H1 (cell line): ENCODE results near the gene RAD23B. TPM values are rescaled to one million over a fixed set of nuclear protein-coding genes. Genes with fewer than 3 reads are reported as not detected.

Experiments used
- CTCF ChIA-PET: fragments of 300-600 bp; sonication (Branson Sonifier 250); formaldehyde crosslinking; loops from one replicate; lab custom pipeline; 2021; ENCODE audit not compliant: partially characterized antibody; lab: Charles Lee
- POLR2A ChIA-PET: fragments of 300-600 bp; sonication (Branson Sonifier 250); formaldehyde crosslinking; loops from one replicate; lab custom pipeline; 2021; ENCODE audit warnings: inconsistent platforms; ENCODE audit not compliant: partially characterized antibody; lab: Charles Lee
- DNase-seq, 2 experiments: peaks; one replicate each; pipeline versions ENCODE4 v3.0.0 to v3.0.0-alpha.2; 2010 to 2022; ENCODE audit warnings: low spot score in 2 of 2, low read depth in 1 of 2, mixed read lengths in 1 of 2
- FAIRE-seq: peaks from 2 replicates; lab custom pipeline; 2011; peaks lifted over from hg19 to GRCh38; lab: Jason Lieb, UNC
- H2AFZ ChIP-seq: 2 replicates; pipeline ENCODE4 v1.8.1; 2012; ENCODE audit warnings: low read length, inconsistent platforms
- H2AK5ac ChIP-seq: 2 replicates; pipeline ENCODE4 v1.6.1; 2013; ENCODE audit warnings: low read depth, low read length
- H2BK120ac ChIP-seq: replicated peaks from 2 replicates; pipeline ENCODE3; 2013; ENCODE audit warnings: low read depth, low read length, inconsistent platforms
- H2BK12ac ChIP-seq: 2 replicates; pipeline ENCODE4 v1.6.1; 2013; ENCODE audit warnings: low read depth, low read length
- H2BK15ac ChIP-seq: 2 replicates; pipeline ENCODE4 v1.6.1; 2013; ENCODE audit warnings: low read length
- H2BK20ac ChIP-seq: 2 replicates; pipeline ENCODE4 v1.6.1; 2013; ENCODE audit warnings: low read length
- H2BK5ac ChIP-seq: 2 replicates; pipeline ENCODE4 v1.6.1; 2013; ENCODE audit warnings: low read depth, low read length
- H3K14ac ChIP-seq: 2 replicates; pipeline ENCODE4 v1.6.1; 2013; ENCODE audit warnings: inconsistent platforms; ENCODE audit not compliant: insufficient read length
- H3K18ac ChIP-seq: 2 replicates; pipeline ENCODE4 v1.6.1; 2013; ENCODE audit warnings: low read length; ENCODE audit errors: extremely low read depth
- H3K23ac ChIP-seq: 2 replicates; pipeline ENCODE4 v1.6.1; 2013; ENCODE audit warnings: inconsistent platforms; ENCODE audit not compliant: insufficient read length
- H3K23me2 ChIP-seq: 2 replicates; pipeline ENCODE4 v1.6.1; 2013; ENCODE audit warnings: low read depth, low read length
- H3K27ac ChIP-seq: 2 replicates; pipeline ENCODE4 v1.6.1; 2011; ENCODE audit warnings: low read depth, low read length, inconsistent platforms
- H3K27me3 ChIP-seq, 4 experiments: replicated peaks in 1 of 4; 1 replicate in 1 of 4; 2 replicates in 3 of 4; pipeline versions ENCODE4 v1.6.1 to v1.8.1; 2011 to 2013; ENCODE audit warnings: low read length in 3 of 4, mild to moderate bottlenecking in 3 of 4, inconsistent platforms in 2 of 4, mixed read lengths in 2 of 4, moderate library complexity in 1 of 4; ENCODE audit not compliant: control insufficient read depth in 3 of 4, insufficient read depth in 3 of 4; ENCODE audit errors: extremely low read depth in 1 of 4
- H3K36me3 ChIP-seq, 4 experiments: 2 replicates each; pipeline versions ENCODE4 v1.6.1 to v1.8.1; 2011 to 2013; ENCODE audit warnings: mild to moderate bottlenecking in 4 of 4, low read length in 3 of 4, moderate library complexity in 2 of 4, control low read depth in 1 of 4, inconsistent platforms in 1 of 4; ENCODE audit not compliant: insufficient read depth in 4 of 4, control insufficient read depth in 2 of 4
- H3K4ac ChIP-seq: replicated peaks from 2 replicates; pipeline ENCODE3; 2013; ENCODE audit warnings: low read length, low read depth, mixed read lengths, inconsistent platforms; ENCODE audit not compliant: insufficient read length
- H3K4me1 ChIP-seq, 4 experiments: replicated peaks in 1 of 4; 1 replicate in 1 of 4; 2 replicates in 3 of 4; pipeline versions ENCODE4 v1.6.1 to v1.8.1; 2011 to 2013; ENCODE audit warnings: low read length in 3 of 4, inconsistent platforms in 2 of 4, mixed read lengths in 1 of 4; ENCODE audit not compliant: insufficient read depth in 4 of 4, control insufficient read depth in 3 of 4
- H3K4me2 ChIP-seq, 2 experiments: 2 replicates each; pipeline versions ENCODE4 v1.6.1 to v1.8.1; 2011 to 2013; ENCODE audit warnings: low read depth in 2 of 2, low read length in 2 of 2, control low read depth in 1 of 2, inconsistent platforms in 1 of 2, mild to moderate bottlenecking in 1 of 2; ENCODE audit not compliant: insufficient read depth in 1 of 2
- H3K4me3 ChIP-seq, 4 experiments: fragments of 200-600, 300-600 bp in 1 of 4; sonication (generic), shearing (Covaris generic), sonication (Bioruptor Twin) in 1 of 4; 2 replicates each; pipeline versions ENCODE4 v1.5.1 to v1.8.1; 2011 to 2016; ENCODE audit warnings: low read length in 4 of 4, low read depth in 3 of 4, control low read depth in 2 of 4, inconsistent platforms in 2 of 4, mild to moderate bottlenecking in 2 of 4, mixed read lengths in 1 of 4, moderate library complexity in 1 of 4; ENCODE audit not compliant: insufficient read depth in 2 of 4; ENCODE audit errors: extremely low read depth in 1 of 4
- H3K56ac ChIP-seq: replicated peaks from 2 replicates; pipeline ENCODE3; 2013; ENCODE audit warnings: low read depth, mild to moderate bottlenecking, mixed read lengths, low read length, inconsistent platforms; ENCODE audit not compliant: insufficient read length
- H3K79me1 ChIP-seq: 2 replicates; pipeline ENCODE4 v1.6.1; 2013; ENCODE audit warnings: low read depth, low read length, control low read depth
- H3K79me2 ChIP-seq, 2 experiments: 2 replicates each; pipeline versions ENCODE4 v1.6.1 to v1.8.1; 2012 to 2013; ENCODE audit warnings: low read length in 2 of 2, mild to moderate bottlenecking in 2 of 2, inconsistent platforms in 1 of 2; ENCODE audit not compliant: insufficient read depth in 2 of 2, control insufficient read depth in 1 of 2
- H3K9ac ChIP-seq, 4 experiments: replicated peaks in 1 of 4; 1 replicate in 1 of 4; 2 replicates in 3 of 4; pipeline versions ENCODE4 v1.6.1 to v1.8.1; 2011 to 2013; ENCODE audit warnings: low read depth in 3 of 4, low read length in 3 of 4, control low read depth in 2 of 4, mild to moderate bottlenecking in 2 of 4, moderate library complexity in 2 of 4, inconsistent platforms in 1 of 4; ENCODE audit errors: extremely low read depth in 1 of 4
- H3K9me3 ChIP-seq, 2 experiments: 2 replicates each; pipeline versions ENCODE4 v1.6.1 to v1.8.1; 2012 to 2013; ENCODE audit warnings: mild to moderate bottlenecking in 2 of 2, moderate library complexity in 2 of 2, control low read depth in 1 of 2, inconsistent platforms in 1 of 2, low read depth in 1 of 2, low read length in 1 of 2, mixed read lengths in 1 of 2; ENCODE audit not compliant: insufficient read depth in 2 of 2
- H4K20me1 ChIP-seq, 2 experiments: replicated peaks in 1 of 2; 2 replicates each; pipeline versions ENCODE3 to v1.8.1; 2011 to 2013; ENCODE audit warnings: inconsistent platforms in 2 of 2, low read length in 2 of 2, mild to moderate bottlenecking in 1 of 2; ENCODE audit not compliant: insufficient read depth in 2 of 2, control insufficient read depth in 1 of 2
- H4K5ac ChIP-seq: 2 replicates; pipeline ENCODE4 v1.6.1; 2013; ENCODE audit warnings: low read length, low read depth, mixed read lengths, inconsistent platforms; ENCODE audit not compliant: insufficient read length
- H4K8ac ChIP-seq: 2 replicates; pipeline ENCODE4 v1.8.0; 2013; ENCODE audit warnings: mild to moderate bottlenecking, moderate library complexity, low read length, inconsistent platforms; ENCODE audit not compliant: insufficient read depth; ENCODE audit errors: extremely low read depth
- H4K91ac ChIP-seq: replicated peaks from 2 replicates; pipeline ENCODE3; 2013; ENCODE audit warnings: low read length, mixed read lengths, inconsistent platforms; ENCODE audit not compliant: insufficient read length
- CEBPB ChIP-seq: IDR thresholded peaks from 2 replicates; pipeline ENCODE4 v1.6.1; 2012; ENCODE audit warnings: low read depth, low read length
- CREB1 ChIP-seq: IDR thresholded peaks from 2 replicates; pipeline ENCODE4 v1.6.1; 2012; ENCODE audit warnings: inconsistent platforms
- EGR1 ChIP-seq: IDR thresholded peaks from 2 replicates; pipeline ENCODE4 v1.6.1; 2011; ENCODE audit warnings: low read depth, low read length, borderline replicate concordance
- EP300 ChIP-seq, 2 experiments: IDR thresholded peaks; 1 replicate in 1 of 2; 2 replicates in 1 of 2; pipeline ENCODE4 v1.6.1; 2011 to 2012; ENCODE audit warnings: low read depth in 2 of 2, low read length in 2 of 2, mild to moderate bottlenecking in 2 of 2, borderline replicate concordance in 1 of 2, inconsistent platforms in 1 of 2, moderate library complexity in 1 of 2
- FOSL1 ChIP-seq: IDR thresholded peaks from 2 replicates; pipeline ENCODE4 v1.6.1; 2011; ENCODE audit warnings: mild to moderate bottlenecking, low read depth, low read length, moderate library complexity; ENCODE audit not compliant: insufficient read depth
- HDAC6 ChIP-seq: IDR thresholded peaks from one replicate; pipeline ENCODE4 v1.7.1; 2012; ENCODE audit warnings: low read depth, mild to moderate bottlenecking, inconsistent platforms, low read length, moderate library complexity
- JUND ChIP-seq: IDR thresholded peaks from 2 replicates; pipeline ENCODE4 v1.6.1; 2011; ENCODE audit warnings: mild to moderate bottlenecking, improper control_type of control experiment, low read length
- POLR2AphosphoS5 ChIP-seq: IDR thresholded peaks from 2 replicates; pipeline ENCODE4 v1.6.1; 2011; ENCODE audit warnings: low read depth, low read length
- SIX5 ChIP-seq: IDR thresholded peaks from 2 replicates; pipeline ENCODE4 v1.6.1; 2011; ENCODE audit warnings: mild to moderate bottlenecking, low read depth, low read length
- SP1 ChIP-seq: IDR thresholded peaks from 2 replicates; pipeline ENCODE4 v1.6.1; 2011; ENCODE audit warnings: low read depth, low read length
- SUZ12 ChIP-seq: fragments of 200-600 bp; sonication (generic); IDR thresholded peaks from 2 replicates; pipeline ENCODE4 v1.6.1; 2012; ENCODE audit warnings: mild to moderate bottlenecking, inconsistent platforms, low read length, moderate library complexity, mixed read lengths
- WGBS, 2 experiments: shearing (Covaris generic) in 1 of 2; methylation state at CpG; one replicate each; pipeline versions ENCODE4 v1.1.6 to v1.1.7; 2013 to 2015; ENCODE audit warnings: low lambda C conversion rate in 2 of 2, mixed read lengths in 2 of 2, inconsistent platforms in 1 of 2, low coverage in 1 of 2, missing lambda C conversion rate in 1 of 2; ENCODE audit not compliant: insufficient replicate concordance in 2 of 2, insufficient coverage in 1 of 2, insufficient read length in 1 of 2; ENCODE audit errors: extremely low coverage in 1 of 2, missing lambda C conversion rate in 1 of 2; 5-methylcytosine and 5-hydroxymethylcytosine counted together
- polyA plus RNA-seq, 7 experiments: library from polyadenylated mRNA; depleted of rRNA in 3 of 7; stranded (reverse) in 5 of 7; unstranded in 2 of 7; fragments of >200 nt in 5 of 7; fragments of 200-250 nt in 2 of 7; gene quantifications; 1 replicate in 5 of 7; 2 replicates in 1 of 7; 4 replicates in 1 of 7; pipeline versions ENCODE4 v1.2.1 to v1.2.3, GENCODE V29; 2011 to 2013; ENCODE audit warnings: missing spikeins in 2 of 7, mixed read lengths in 2 of 7
- total RNA-seq: library from RNA; stranded (reverse); fragmentation: NEBNext Ultra II Directional; extraction: Animal tissue kit (Norgen Biotek cat#: 25700); gene quantifications from 2 replicates; pipeline ENCODE4 v1.2.1, GENCODE V29; 2021
- TF ChIP-seq, protein P1 (sequence below): IDR thresholded peaks from 2 replicates; pipeline ENCODE4 v1.6.1; 2012; ENCODE audit warnings: inconsistent platforms
- TF ChIP-seq, protein P2 (sequence below): IDR thresholded peaks from 2 replicates; pipeline ENCODE4 v1.6.1; 2012; ENCODE audit warnings: inconsistent platforms

The RAD23B gene
- total and polyA plus RNA-seq, 2 of the 8 experiments (the other 6 are each of a cell fraction or from before 2014, with no cell fraction given), result 97.1 to 165 TPM

DNA sequence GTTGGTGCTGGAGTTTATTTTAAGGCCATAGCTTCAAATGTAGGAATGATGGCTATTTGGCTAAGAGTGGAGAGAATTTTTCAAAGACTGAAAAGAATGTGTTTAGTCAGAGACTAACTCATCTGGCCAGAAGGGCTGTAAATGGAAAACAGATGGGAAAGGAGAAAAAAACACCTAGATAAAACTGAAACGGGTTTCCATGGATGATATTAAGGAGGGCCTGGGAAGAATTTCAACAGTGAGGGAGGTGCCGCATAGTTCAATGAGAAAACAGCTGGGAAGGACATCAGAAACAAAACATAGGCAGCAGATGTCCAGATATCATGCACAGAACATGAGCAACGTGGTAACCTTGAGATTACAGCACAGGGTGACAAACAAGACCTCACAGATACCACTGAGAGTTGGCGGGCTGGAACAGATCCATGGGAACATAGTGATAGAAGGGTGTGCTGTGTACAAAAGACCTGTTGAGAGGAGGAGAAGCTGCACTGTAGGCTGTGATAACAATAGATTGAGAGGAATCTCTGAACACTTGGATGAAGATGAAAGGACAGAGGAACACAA, 31.2 kb upstream of the RAD23B start:
- no peaks in the 10 kb centered on the region for H3K23me2 ChIP-seq
- H3K9me3 ChIP-seq, result no peaks in the 10 kb centered on the region
- ChIA-PET CTCF (interaction anchor here (0.6 to 1.3 kb wide), 2 partner anchors 48 to 59 kb away, joined by 3 to 4 read pairs; no protein-coding TSS in a partner anchor), POLR2A (no interaction called here)
- no peaks in the 10 kb centered on the region for H3K79me2 ChIP-seq
- H3K4me2 ChIP-seq, result no peak overlapping the region
- no peaks in the 10 kb centered on the region for H3K79me1 ChIP-seq
- no peak overlapping the region for H2AK5ac ChIP-seq
- no peak overlapping the region for H3K14ac ChIP-seq
- no peaks in the 10 kb centered on the region for H4K20me1 ChIP-seq
- H4K5ac ChIP-seq, result no peak overlapping the region
- H3K56ac ChIP-seq, result no peak overlapping the region
- H3K4me3 ChIP-seq, result no peak overlapping the region
- H3K9ac ChIP-seq, result no peak overlapping the region
- H3K18ac ChIP-seq, result no peak overlapping the region
- H3K4me1 ChIP-seq, result peaks cover 0 to 7% (median 3%) of the 10 kb centered on the region in 4 experiments; a peak in 3 of 7 replicates
- no peak overlapping the region for H3K4ac ChIP-seq
- DNase-seq (no peak), FAIRE-seq (no peak)
- TF ChIP-seq SUZ12 (no peak), EGR1 (no peak), POLR2AphosphoS5 (no peak), JUND (no peak), SIX5 (no peak), SP1 (no peak), CREB1 (no peak), EP300 (IDR thresholded peaks at IDR 0.05; ENCODE audit: borderline replicate concordance in 1 of 2, low read depth in 2 of 2, low read length in 2 of 2) (no peak), HDAC6 (no peak), FOSL1 (no peak), CEBPB (no peak)
- TF ChIP-seq, protein P1, sequence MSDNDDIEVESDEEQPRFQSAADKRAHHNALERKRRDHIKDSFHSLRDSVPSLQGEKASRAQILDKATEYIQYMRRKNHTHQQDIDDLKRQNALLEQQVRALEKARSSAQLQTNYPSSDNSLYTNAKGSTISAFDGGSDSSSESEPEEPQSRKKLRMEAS, result no peak
- TF ChIP-seq, protein P2, sequence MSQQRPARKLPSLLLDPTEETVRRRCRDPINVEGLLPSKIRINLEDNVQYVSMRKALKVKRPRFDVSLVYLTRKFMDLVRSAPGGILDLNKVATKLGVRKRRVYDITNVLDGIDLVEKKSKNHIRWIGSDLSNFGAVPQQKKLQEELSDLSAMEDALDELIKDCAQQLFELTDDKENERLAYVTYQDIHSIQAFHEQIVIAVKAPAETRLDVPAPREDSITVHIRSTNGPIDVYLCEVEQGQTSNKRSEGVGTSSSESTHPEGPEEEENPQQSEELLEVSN, result no peak
- H2BK15ac ChIP-seq, result no peak overlapping the region
- H3K27me3 ChIP-seq, result no peaks in the 10 kb centered on the region
- no peak overlapping the region for H4K8ac ChIP-seq
- H2AFZ ChIP-seq, result no peak overlapping the region
- 80% methylated on average over 4 of the region's 4 CpGs; no CpG with 5 or more reads in 1 of the 2 experiments for WGBS, 2 experiments
- H4K91ac ChIP-seq, result no peak overlapping the region
- H2BK12ac ChIP-seq, result no peak overlapping the region
- H3K23ac ChIP-seq, result no peak overlapping the region
- H3K36me3 ChIP-seq, result no peaks in the 10 kb centered on the region
- H2BK20ac ChIP-seq, result no peak overlapping the region
- no peak overlapping the region for H2BK5ac ChIP-seq
- no peak overlapping the region for H3K27ac ChIP-seq
- H2BK120ac ChIP-seq, result no peak overlapping the region
